ENCODE measurements around the gene GRIK5. TPM values are rescaled to one million over a fixed set of nuclear protein-coding genes. Genes with fewer than 3 reads are reported as not detected.

GRIK5 gene
- total and polyA plus RNA-seq, 3 experiments from 2014 or later = 0.31 to 0.39 TPM; not detected in 1

DNA sequence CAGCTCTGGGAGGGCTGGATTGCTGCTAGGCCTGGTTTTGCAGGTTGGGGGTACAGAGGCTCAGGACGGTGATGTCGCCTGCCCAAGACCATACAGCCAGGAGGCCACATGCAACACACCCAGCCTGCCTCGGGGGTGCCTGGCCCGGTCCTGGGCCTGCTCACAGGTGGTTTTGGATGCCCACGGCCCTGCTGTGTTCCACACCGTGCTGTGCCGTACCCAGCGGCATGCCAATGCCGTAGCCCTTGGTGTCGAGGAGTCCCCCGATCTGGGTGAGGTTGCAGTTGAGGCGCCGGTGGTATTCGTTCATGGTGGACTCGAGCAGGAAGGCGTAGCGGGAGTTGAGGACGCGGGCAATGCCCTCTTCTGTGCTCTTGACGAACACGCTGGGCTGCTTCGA is 64.5 kb downstream of the GRIK5 start:
- no peaks in the 10 kb centered on the region for H3K36me3 Mint-ChIP-seq
- DNase-seq = no peak

DNA sequence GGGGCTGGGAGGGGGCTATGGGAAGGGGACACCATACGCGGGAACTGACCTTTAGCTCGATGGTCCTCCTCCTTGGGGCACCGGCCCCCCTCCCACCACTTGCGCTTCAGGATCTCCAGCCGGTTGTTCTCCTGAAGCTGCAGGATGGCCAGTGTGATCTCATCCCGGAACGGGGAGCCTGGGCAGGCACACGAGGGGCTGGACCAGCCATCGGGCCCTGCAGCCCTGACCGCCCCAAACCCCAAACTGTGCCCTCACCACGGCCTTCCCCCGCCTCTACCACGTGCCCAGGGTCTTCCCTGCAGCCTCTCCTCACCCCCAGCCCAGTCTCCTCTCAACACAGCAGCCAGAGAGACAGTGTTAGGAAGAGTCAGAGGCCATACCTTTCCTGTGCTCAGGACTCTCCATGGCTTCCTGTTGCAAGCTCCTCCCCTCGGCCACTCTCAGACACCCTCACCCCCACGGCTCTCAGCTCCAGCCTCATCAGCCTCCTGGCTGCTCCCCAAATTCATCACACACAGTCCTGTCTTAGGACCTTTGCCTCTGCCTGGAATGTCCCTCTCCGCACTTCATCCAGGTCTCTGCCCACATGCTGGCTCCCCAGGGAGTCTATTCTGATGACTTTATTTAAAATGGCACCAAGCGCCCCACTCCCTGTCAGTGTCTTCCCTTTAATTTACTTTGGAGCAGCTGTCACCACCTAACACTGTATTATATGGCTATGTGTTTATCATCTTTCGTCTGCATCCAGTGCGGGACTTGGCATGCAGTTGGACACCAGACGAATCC is 66.3 kb downstream of the GRIK5 start:
- H3K27me3 ChIP-seq (ENCODE audit: insufficient read depth, low read length, poor library complexity, severe bottlenecking) = peaks cover 21% of the 10 kb centered on the region
- H3K4me3 ChIP-seq (ENCODE audit: low read length) = no peak overlapping the region
- no peak overlapping the region for H3K27ac ChIP-seq (ENCODE audit: low read depth, low read length)
- no peaks in the 10 kb centered on the region for H3K9me3 ChIP-seq (ENCODE audit: low read length)
- DNase-seq = no peak
- Mint-ChIP-seq H3K4me3 (no peak overlapping the region), H3K36me3 (no peaks in the 10 kb centered on the region), H3K27ac (no peak overlapping the region), H3K9me3 (no peaks in the 10 kb centered on the region), H3K4me1 (peaks cover 0 to 5% (median 3%) of the 10 kb centered on the region in 3 donors), H3K27me3 (peaks cover 33 to 69% of the 10 kb centered on the region in 2 donors)
- CTCF ChIA-PET = no interaction called here
- POLR2A ChIA-PET = no interaction called here
- H3K36me3 ChIP-seq (ENCODE audit: insufficient read depth, low read length) = no peaks in the 10 kb centered on the region
- no peaks in the 10 kb centered on the region for H3K4me1 ChIP-seq (ENCODE audit: insufficient read depth, low read length)

More for the DNA sequence above, 64.5 kb downstream of the GRIK5 start:
- Histone ChIP-seq H3K27ac (ENCODE audit: low read depth, low read length) (no peak overlapping the region), H3K4me3 (ENCODE audit: low read length) (no peak overlapping the region), H3K9me3 (ENCODE audit: low read length) (no peaks in the 10 kb centered on the region), H3K36me3 (ENCODE audit: insufficient read depth, low read length) (no peaks in the 10 kb centered on the region), H3K4me1 (ENCODE audit: insufficient read depth, low read length) (no peaks in the 10 kb centered on the region), H3K27me3 (ENCODE audit: insufficient read depth, low read length, poor library complexity, severe bottlenecking) (peaks cover 8% of the 10 kb centered on the region)
- ChIA-PET POLR2A (no interaction called here), CTCF (no interaction called here)
- H3K9me3 Mint-ChIP-seq = no peaks in the 10 kb centered on the region
- no peak overlapping the region for H3K27ac Mint-ChIP-seq
- no peaks in the 10 kb centered on the region for H3K4me1 Mint-ChIP-seq
- peaks cover 20 to 55% of the 10 kb centered on the region in 2 donors for H3K27me3 Mint-ChIP-seq
- H3K4me3 Mint-ChIP-seq = no peak overlapping the region

DNA sequence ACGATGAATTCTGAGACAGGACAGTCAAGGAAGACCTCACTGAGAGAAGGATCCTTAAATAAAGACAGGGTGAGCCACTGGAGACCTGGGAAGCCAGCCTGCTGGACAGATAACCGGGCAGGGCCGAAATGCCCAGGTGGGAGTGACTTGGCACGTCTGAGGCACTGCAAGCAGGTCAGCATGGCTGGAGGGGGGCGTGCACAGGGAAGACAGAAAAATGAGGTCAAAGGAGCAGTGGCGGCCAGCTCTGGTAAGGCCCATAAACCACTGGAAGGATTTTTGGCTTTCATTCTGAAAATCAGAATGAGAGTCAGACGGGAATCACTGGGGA is 70.2 kb downstream of the GRIK5 start:
- Histone ChIP-seq H3K27me3 (ENCODE audit: insufficient read depth, low read length, poor library complexity, severe bottlenecking) (peaks cover 48% of the 10 kb centered on the region), H3K4me3 (ENCODE audit: low read length) (no peak overlapping the region), H3K36me3 (ENCODE audit: insufficient read depth, low read length) (no peaks in the 10 kb centered on the region), H3K9me3 (ENCODE audit: low read length) (no peaks in the 10 kb centered on the region), H3K27ac (ENCODE audit: low read depth, low read length) (no peak overlapping the region), H3K4me1 (ENCODE audit: insufficient read depth, low read length) (peaks cover 14% of the 10 kb centered on the region)
- no peaks in the 10 kb centered on the region for H3K36me3 Mint-ChIP-seq
- DNase-seq = no peak
- ChIA-PET CTCF (no interaction called here), POLR2A (no interaction called here)
- H3K27ac Mint-ChIP-seq = peak overlapping the region in 1 of 8 donors; percentile 64
- H3K27me3 Mint-ChIP-seq = peaks cover 54 to 83% of the 10 kb centered on the region in 2 donors
- no peaks in the 10 kb centered on the region for H3K9me3 Mint-ChIP-seq
- H3K4me1 Mint-ChIP-seq = peaks cover 25 to 32% (median 26%) of the 10 kb centered on the region in 3 donors
- peak overlapping the region in 2 of 7 donors; percentile 23 to 24 for H3K4me3 Mint-ChIP-seq

DNA sequence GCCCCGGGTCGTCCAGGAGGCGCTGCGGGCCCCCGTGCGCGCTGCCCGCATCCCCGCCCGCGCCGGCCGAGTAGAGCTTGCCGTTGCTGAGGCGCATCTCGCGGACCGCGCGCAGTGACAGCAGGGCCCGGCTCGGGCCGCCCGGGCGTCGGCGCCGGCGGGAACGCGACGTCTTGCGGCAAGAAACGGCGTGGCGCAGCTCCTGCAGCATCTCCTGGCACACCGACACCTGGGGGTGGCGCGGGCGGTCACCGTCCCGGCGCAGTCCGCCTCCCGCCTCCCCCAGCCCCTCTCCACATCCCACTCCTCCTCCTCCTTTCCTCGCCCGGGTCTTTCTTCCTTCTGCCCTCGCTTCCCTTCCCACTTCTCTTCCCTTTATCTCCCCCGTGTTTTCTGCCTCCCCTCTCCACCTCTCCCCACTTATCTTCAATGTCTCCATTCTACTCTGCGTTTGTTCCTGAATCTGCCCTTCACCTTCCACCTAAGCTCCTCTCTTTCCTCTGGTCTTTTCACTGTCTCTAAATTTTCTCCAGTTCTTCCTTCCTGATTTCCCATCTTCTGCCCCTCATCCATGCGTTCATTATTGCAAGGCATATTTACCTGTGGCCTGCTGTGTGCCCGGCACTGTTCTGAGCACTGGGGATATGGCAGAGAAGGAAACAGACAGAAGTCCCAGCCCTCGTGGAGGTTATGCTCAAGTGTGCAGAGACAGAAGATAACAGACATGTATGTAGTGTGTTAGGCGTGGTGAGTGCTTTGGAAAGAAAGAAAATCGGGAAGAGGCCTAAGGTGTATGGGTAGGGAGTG is 70.7 kb downstream of the GRIK5 start:
- Histone ChIP-seq H3K9me3 (ENCODE audit: low read length) (no peaks in the 10 kb centered on the region), H3K27me3 (ENCODE audit: insufficient read depth, low read length, poor library complexity, severe bottlenecking) (peaks cover 50% of the 10 kb centered on the region), H3K36me3 (ENCODE audit: insufficient read depth, low read length) (no peaks in the 10 kb centered on the region), H3K27ac (ENCODE audit: low read depth, low read length) (no peak overlapping the region), H3K4me1 (ENCODE audit: insufficient read depth, low read length) (peaks cover 16% of the 10 kb centered on the region), H3K4me3 (ENCODE audit: low read length) (no peak overlapping the region)
- no peak for DNase-seq
- Mint-ChIP-seq H3K36me3 (no peaks in the 10 kb centered on the region), H3K9me3 (no peaks in the 10 kb centered on the region), H3K27ac (peak overlapping the region in 3 of 8 donors; percentile 20 to 64 (median 27)), H3K27me3 (peaks cover 55 to 80% of the 10 kb centered on the region in 2 donors), H3K4me1 (peaks cover 29 to 36% (median 30%) of the 10 kb centered on the region in 3 donors), H3K4me3 (peak overlapping the region; percentile 0 to 49 (median 24))
- ChIA-PET CTCF (no interaction called here), POLR2A (no interaction called here)

DNA sequence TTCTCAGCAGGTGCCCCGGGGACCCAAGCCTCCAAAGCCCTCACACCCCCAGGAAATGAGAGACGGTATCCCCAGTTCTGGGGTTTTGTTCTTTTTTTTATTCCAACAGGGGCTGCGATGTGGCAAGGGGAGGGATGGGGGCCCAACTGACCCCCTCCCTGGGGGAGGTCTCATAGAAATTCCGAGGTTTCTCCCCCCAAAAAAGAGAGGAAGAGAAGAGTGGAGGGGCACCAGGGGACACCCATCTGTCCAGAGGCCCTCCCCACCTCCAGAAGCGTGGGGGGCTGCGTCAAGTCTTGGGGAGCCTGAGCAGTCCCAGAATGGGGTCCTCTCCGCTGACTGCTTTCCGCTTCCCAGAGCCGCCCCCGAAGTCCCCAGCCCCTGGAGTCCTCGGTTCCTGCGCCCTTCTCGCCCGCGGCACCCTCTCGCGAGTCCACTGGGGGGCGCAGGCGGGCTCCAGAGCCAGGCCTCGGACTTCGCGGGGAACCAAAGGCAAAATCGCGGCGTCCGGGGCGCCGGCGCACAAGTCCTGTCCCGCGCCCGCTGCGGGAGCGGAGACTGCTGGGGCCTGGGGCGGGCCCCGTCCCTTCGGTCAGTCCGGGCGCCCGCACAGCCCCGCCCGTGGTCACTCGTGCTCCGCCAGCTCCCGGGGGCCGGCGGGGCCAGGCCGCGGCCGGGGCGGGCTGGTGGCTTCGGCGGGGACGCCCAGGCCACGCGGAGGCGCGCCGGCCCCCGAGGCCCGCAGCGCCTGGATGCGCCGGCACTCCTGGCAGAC is 71.6 kb downstream of the GRIK5 start:
- Mint-ChIP-seq H3K4me1 (peaks cover 32 to 39% (median 32%) of the 10 kb centered on the region in 3 donors), H3K9me3 (no peaks in the 10 kb centered on the region), H3K27me3 (peaks cover 55 to 72% of the 10 kb centered on the region in 2 donors), H3K4me3 (no peak overlapping the region), H3K27ac (no peak overlapping the region), H3K36me3 (no peaks in the 10 kb centered on the region)
- Histone ChIP-seq H3K4me1 (ENCODE audit: insufficient read depth, low read length) (peaks cover 18% of the 10 kb centered on the region), H3K27ac (ENCODE audit: low read depth, low read length) (no peak overlapping the region), H3K9me3 (ENCODE audit: low read length) (no peaks in the 10 kb centered on the region), H3K27me3 (ENCODE audit: insufficient read depth, low read length, poor library complexity, severe bottlenecking) (peaks cover 50% of the 10 kb centered on the region), H3K4me3 (ENCODE audit: low read length) (no peak overlapping the region), H3K36me3 (ENCODE audit: insufficient read depth, low read length) (no peaks in the 10 kb centered on the region)
- ChIA-PET POLR2A (no interaction called here), CTCF (no interaction called here)
- peak in 2 of 5 donors; percentile 7 to 12 for DNase-seq

DNA sequence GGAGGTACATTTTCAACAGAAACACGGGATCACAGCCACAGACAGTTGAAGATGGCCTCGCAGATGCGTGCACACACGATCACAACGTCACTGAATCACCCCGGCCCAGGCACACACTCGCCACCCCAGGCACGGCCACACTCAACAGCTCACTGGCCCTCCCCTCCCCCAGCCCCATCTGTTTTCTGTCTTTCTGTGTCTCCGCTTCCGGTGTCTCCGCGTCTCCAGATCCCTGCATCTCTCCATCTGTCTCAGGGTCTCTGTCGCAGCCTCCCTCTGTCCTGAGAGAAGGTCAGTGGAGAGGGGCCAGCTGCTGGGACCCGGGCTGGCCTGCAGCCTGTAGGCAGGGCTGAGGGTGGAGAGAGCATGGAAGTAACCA is 72.2 kb downstream of the GRIK5 start:
- peak overlapping the region in 2 of 8 donors; percentile 15 to 59 for H3K27ac Mint-ChIP-seq

DNA sequence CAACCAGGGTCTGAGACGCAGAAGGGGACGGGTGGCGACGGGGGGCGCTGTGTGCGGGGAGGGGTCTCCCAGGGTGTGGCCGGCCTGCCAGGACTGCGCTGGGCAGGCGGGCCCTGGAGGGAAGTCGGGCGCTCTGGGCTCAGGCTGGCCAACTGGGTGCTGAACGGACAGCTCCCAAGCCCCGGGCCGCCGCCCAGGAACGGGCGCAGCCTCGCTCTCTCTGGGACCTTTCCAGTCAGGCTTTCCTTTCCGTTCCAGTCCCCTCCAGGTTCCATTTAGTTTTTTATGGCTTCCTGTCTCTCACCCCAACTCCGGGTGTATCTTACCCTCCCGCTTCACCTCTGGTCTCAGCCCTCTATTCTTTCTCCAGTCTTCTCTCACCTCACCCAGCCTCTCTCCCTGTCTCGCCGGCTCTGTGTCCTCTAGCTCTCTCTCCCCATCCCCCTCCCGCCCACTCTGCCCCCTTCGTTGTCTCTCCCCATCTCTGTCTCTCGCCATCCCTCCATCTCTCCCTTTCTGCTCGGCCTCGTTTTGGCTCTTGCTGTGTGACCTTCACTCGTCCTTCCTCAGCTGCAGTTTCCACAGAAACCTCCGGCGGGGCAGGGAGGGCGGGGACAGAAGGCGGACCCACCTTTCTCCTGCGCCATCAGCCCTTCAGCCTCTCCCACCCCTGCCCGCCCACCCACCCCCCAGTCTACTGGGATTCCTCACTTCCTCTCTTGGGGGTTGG is 72.7 kb downstream of the GRIK5 start:
- Histone ChIP-seq H3K4me3 (ENCODE audit: low read length) (no peak overlapping the region), H3K27ac (ENCODE audit: low read depth, low read length) (no peak overlapping the region), H3K9me3 (ENCODE audit: low read length) (no peaks in the 10 kb centered on the region), H3K4me1 (ENCODE audit: insufficient read depth, low read length) (peaks cover 22% of the 10 kb centered on the region), H3K36me3 (ENCODE audit: insufficient read depth, low read length) (no peaks in the 10 kb centered on the region), H3K27me3 (ENCODE audit: insufficient read depth, low read length, poor library complexity, severe bottlenecking) (peaks cover 50% of the 10 kb centered on the region)
- Mint-ChIP-seq H3K27ac (peak overlapping the region in 1 of 8 donors; percentile 70), H3K27me3 (peaks cover 52 to 68% of the 10 kb centered on the region in 2 donors), H3K4me1 (peaks cover 39 to 48% (median 40%) of the 10 kb centered on the region in 3 donors), H3K9me3 (no peaks in the 10 kb centered on the region), H3K36me3 (no peaks in the 10 kb centered on the region), H3K4me3 (peak overlapping the region in 5 of 7 donors; percentile 24 to 78 (median 59))
- peak in 4 of 5 donors; percentile 6 to 35 (median 20) for DNase-seq
- CTCF ChIA-PET = no interaction called here
- POLR2A ChIA-PET = interaction anchor here (0.6 kb wide), 1 partner anchor 126 kb away, joined by 5 read pairs; no protein-coding TSS in a partner anchor

More for the DNA sequence above, 72.2 kb downstream of the GRIK5 start:
- no peaks in the 10 kb centered on the region for H3K36me3 ChIP-seq (ENCODE audit: insufficient read depth, low read length)
- H3K9me3 Mint-ChIP-seq = no peaks in the 10 kb centered on the region
- no peaks in the 10 kb centered on the region for H3K36me3 Mint-ChIP-seq
- H3K27me3 Mint-ChIP-seq = peaks cover 55 to 69% of the 10 kb centered on the region in 2 donors
- H3K4me3 ChIP-seq (ENCODE audit: low read length) = no peak overlapping the region
- ChIA-PET CTCF (no interaction called here), POLR2A (interaction anchor here (0.6 kb wide), 1 partner anchor 125 kb away, joined by 5 read pairs; no protein-coding TSS in a partner anchor)
- peak overlapping the region in 2 of 7 donors; percentile 34 to 63 for H3K4me3 Mint-ChIP-seq
- H3K9me3 ChIP-seq (ENCODE audit: low read length) = no peaks in the 10 kb centered on the region
- peaks cover 50% of the 10 kb centered on the region for H3K27me3 ChIP-seq (ENCODE audit: insufficient read depth, low read length, poor library complexity, severe bottlenecking)
- H3K4me1 Mint-ChIP-seq = peaks cover 34 to 43% (median 35%) of the 10 kb centered on the region in 3 donors
- no peak for DNase-seq
- H3K27ac ChIP-seq (ENCODE audit: low read depth, low read length) = no peak overlapping the region
- H3K4me1 ChIP-seq (ENCODE audit: insufficient read depth, low read length) = peaks cover 22% of the 10 kb centered on the region
